MCF 10A (cell line): Measurements from ENCODE around the gene ITGA1. TPM values are rescaled to one million over a fixed set of nuclear protein-coding genes. Genes with fewer than 3 reads are reported as not detected.

Experiments
- BruUV-seq: library from RNA; stranded (reverse); fragments of 400-500 nt; replicated peaks from 2 replicates; lab custom pipeline; 2021; lab: Mats Ljungman, UMichigan
- CTCF ChIA-PET: fragments of 300-600 bp; sonication (Branson Sonifier 250); formaldehyde crosslinking; extraction: SDS; loops from one replicate; lab custom pipeline; 2021; ENCODE audit warnings: antibody characterized with exemption, inconsistent platforms; lab: Yijun Ruan, JAX
- POLR2A ChIA-PET: fragments of 300-600, 350-650 bp; sonication (Branson Sonifier 250); formaldehyde crosslinking; extraction: SDS; loops from one replicate; lab custom pipeline; 2020; ENCODE audit warnings: antibody characterized with exemption, inconsistent platforms; lab: Yijun Ruan, JAX
- DNase-seq: peaks from one replicate; pipeline ENCODE4 v3.0.0-alpha.2; 2018; ENCODE audit not compliant: unreplicated experiment
- H3K27ac Mint-ChIP-seq: one replicate; pipeline ENCODE4 v1.8.0; 2022; ENCODE audit warnings: mild to moderate bottlenecking, low read depth, mixed read lengths; ENCODE audit not compliant: unreplicated experiment
- H3K27me3 Mint-ChIP-seq: one replicate; pipeline ENCODE4 v1.8.0; 2022; ENCODE audit warnings: mixed read lengths; ENCODE audit not compliant: insufficient read depth, unreplicated experiment
- H3K36me3 Mint-ChIP-seq: one replicate; pipeline ENCODE4 v1.8.0; 2022; ENCODE audit warnings: mild to moderate bottlenecking, moderate library complexity, mixed read lengths; ENCODE audit not compliant: insufficient read depth, unreplicated experiment
- H3K4me1 Mint-ChIP-seq: one replicate; pipeline ENCODE4 v1.8.0; 2022; ENCODE audit warnings: mixed read lengths; ENCODE audit not compliant: insufficient read depth, unreplicated experiment
- H3K4me3 Mint-ChIP-seq: one replicate; pipeline ENCODE4 v1.8.0; 2022; ENCODE audit warnings: mild to moderate bottlenecking, moderate library complexity, mixed read lengths; ENCODE audit not compliant: unreplicated experiment
- H3K9me3 Mint-ChIP-seq: one replicate; pipeline ENCODE4 v1.8.0; 2022; ENCODE audit warnings: mixed read lengths; ENCODE audit not compliant: unreplicated experiment
- intact Hi-C: fragments of 100-400 bp; cut with micrococcal nuclease; formaldehyde crosslinking; loops from 2 replicates; pipeline ENCODE4 v1.14.1; 2022
- total RNA-seq: library from RNA; stranded (reverse); gene quantifications from 2 replicates; pipeline ENCODE4 v1.2.3, GENCODE V29; 2022
- TF ChIP-seq, protein P1 (sequence below): fragments of 200-600 bp; IDR thresholded peaks from one replicate; pipeline ENCODE4 v1.8.0; 2022; ENCODE audit warnings: antibody characterized with exemption, mild to moderate bottlenecking; ENCODE audit not compliant: unreplicated experiment

Gene ITGA1
- total RNA-seq, 1 experiment from 2014 or later, result 7.7 TPM

GRCh38 chr5:52807037-52807436, 19.3 kb downstream of the ITGA1 start:
- Mint-ChIP-seq H3K27ac (no peak overlapping the region), H3K4me3 (no peak overlapping the region), H3K9me3 (no peaks in the 10 kb centered on the region), H3K4me1 (peaks cover 34% of the 10 kb centered on the region), H3K27me3 (no peaks in the 10 kb centered on the region), H3K36me3 (peaks cover 22% of the 10 kb centered on the region)
- ChIA-PET POLR2A (interaction anchor here (0.8 kb wide), 1 partner anchor 302 kb away, joined by 3 read pairs; the partner anchor contains the start of gene MOCS2), CTCF (interaction anchor here (0.6 kb wide), 1 partner anchor 18 kb away, joined by 3 read pairs; no protein-coding TSS in a partner anchor)
- TF ChIP-seq, protein P1, sequence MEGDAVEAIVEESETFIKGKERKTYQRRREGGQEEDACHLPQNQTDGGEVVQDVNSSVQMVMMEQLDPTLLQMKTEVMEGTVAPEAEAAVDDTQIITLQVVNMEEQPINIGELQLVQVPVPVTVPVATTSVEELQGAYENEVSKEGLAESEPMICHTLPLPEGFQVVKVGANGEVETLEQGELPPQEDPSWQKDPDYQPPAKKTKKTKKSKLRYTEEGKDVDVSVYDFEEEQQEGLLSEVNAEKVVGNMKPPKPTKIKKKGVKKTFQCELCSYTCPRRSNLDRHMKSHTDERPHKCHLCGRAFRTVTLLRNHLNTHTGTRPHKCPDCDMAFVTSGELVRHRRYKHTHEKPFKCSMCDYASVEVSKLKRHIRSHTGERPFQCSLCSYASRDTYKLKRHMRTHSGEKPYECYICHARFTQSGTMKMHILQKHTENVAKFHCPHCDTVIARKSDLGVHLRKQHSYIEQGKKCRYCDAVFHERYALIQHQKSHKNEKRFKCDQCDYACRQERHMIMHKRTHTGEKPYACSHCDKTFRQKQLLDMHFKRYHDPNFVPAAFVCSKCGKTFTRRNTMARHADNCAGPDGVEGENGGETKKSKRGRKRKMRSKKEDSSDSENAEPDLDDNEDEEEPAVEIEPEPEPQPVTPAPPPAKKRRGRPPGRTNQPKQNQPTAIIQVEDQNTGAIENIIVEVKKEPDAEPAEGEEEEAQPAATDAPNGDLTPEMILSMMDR, result no peak
- DNase-seq, result no peak
- intact Hi-C loops, result no loop called here
- BruUV-seq, result no TSS peak

GRCh38 chr5:52807723-52808122, 20.0 kb downstream of the ITGA1 start:
- Mint-ChIP-seq H3K27ac (no peak overlapping the region), H3K4me1 (peaks cover 34% of the 10 kb centered on the region), H3K36me3 (peaks cover 20% of the 10 kb centered on the region), H3K27me3 (no peaks in the 10 kb centered on the region), H3K4me3 (no peak overlapping the region), H3K9me3 (no peaks in the 10 kb centered on the region)
- intact Hi-C loops, result no loop called here
- ChIA-PET POLR2A (interaction anchor here (0.7 kb wide), 1 partner anchor 8 kb away, joined by 3 read pairs; no protein-coding TSS in a partner anchor), CTCF (interaction anchor here (1.1 kb wide), 1 partner anchor 19 kb away, joined by 3 read pairs; no protein-coding TSS in a partner anchor)
- BruUV-seq, result no TSS peak
- TF ChIP-seq, protein P1, result no peak
- DNase-seq, result no peak

- ChIA-PET CTCF (interaction anchor here (1.1 kb wide), 1 partner anchor 19 kb away, joined by 3 read pairs; no protein-coding TSS in a partner anchor), POLR2A (interaction anchor here (0.6 to 0.9 kb wide), 3 partner anchors 8 to 98 kb away, joined by 3 to 7 read pairs (median 3); no protein-coding TSS in a partner anchor)
- no peak for DNase-seq
- Mint-ChIP-seq H3K27ac (no peak overlapping the region), H3K4me1 (peaks cover 28% of the 10 kb centered on the region), H3K27me3 (no peaks in the 10 kb centered on the region), H3K36me3 (peaks cover 14% of the 10 kb centered on the region), H3K4me3 (no peak overlapping the region), H3K9me3 (no peaks in the 10 kb centered on the region)
- intact Hi-C loops, result no loop called here
- TF ChIP-seq, protein P1, result no peak
- no TSS peak for BruUV-seq
Observed at GRCh38 chr5:52808316-52808901, 20.7 kb downstream of the ITGA1 start.

GRCh38 chr5:52809884-52810283, 22.2 kb downstream of the ITGA1 start:
- Mint-ChIP-seq H3K27ac (no peak overlapping the region), H3K4me3 (no peak overlapping the region), H3K27me3 (no peaks in the 10 kb centered on the region), H3K9me3 (no peaks in the 10 kb centered on the region), H3K4me1 (peaks cover 19% of the 10 kb centered on the region), H3K36me3 (peaks cover 13% of the 10 kb centered on the region)
- ChIA-PET CTCF (interaction anchor here (0.9 to 1.0 kb wide), 3 partner anchors 105 to 139 kb away, joined by 3 to 4 read pairs (median 3); no protein-coding TSS in a partner anchor), POLR2A (interaction anchor here (6.0 kb wide), 1 partner anchor 9 kb away, joined by 51 read pairs; no protein-coding TSS in a partner anchor)
- TF ChIP-seq, protein P1, result no peak
- BruUV-seq, result no TSS peak
- intact Hi-C loops, result loop anchor here (10.0 kb wide), 1 partner anchor 55 kb away; no protein-coding TSS in a partner anchor
- DNase-seq, result peak; percentile 30
